ENCODE data around the gene IGFL2. TPM values are rescaled to one million over a fixed set of nuclear protein-coding genes. Genes with fewer than 3 reads are reported as not detected.

The IGFL2 gene
- total and polyA plus RNA-seq, 12 donors: 0.44 TPM; not detected in 11

- Histone ChIP-seq H3K36me3 (no peaks in the 10 kb centered on the region), H3K4me3 (no peak overlapping the region), H3K4me1 (no peaks in the 10 kb centered on the region), H3K27ac (no peak overlapping the region), H3K9me3 (peaks cover 0 to 5% (median 0%) of the 10 kb centered on the region in 11 donors), H3K27me3 (peaks cover 0 to 68% (median 31%) of the 10 kb centered on the region in 7 donors)
- intact Hi-C loops (cut with DNase I): no loop called here
- WGBS, 2 donors: 76 to 80% methylated on average over 9 of the region's 9 CpGs
- TF ChIP-seq CTCF (IDR thresholded peaks at IDR 0.05): no peak
- ATAC-seq (no peak), DNase-seq (no peak)
Observed at GRCh38 chr19:46115396-46116106, 32.5 kb upstream of the IGFL2 start.

GRCh38 chr19:46116121-46116520 lies 31.9 kb upstream of the IGFL2 start:
- WGBS, 2 donors: 72 to 74% methylated on average over 3 of the region's 3 CpGs
- ATAC-seq: no peak
- H3K27me3 ChIP-seq: peaks cover 0 to 68% (median 30%) of the 10 kb centered on the region in 7 donors

GRCh38 chr19:46118136-46118535 lies 29.9 kb upstream of the IGFL2 start:
- no peak overlapping the region for H3K27ac ChIP-seq
- peaks cover 0 to 5% (median 0%) of the 10 kb centered on the region in 11 donors for H3K9me3 ChIP-seq
- peaks cover 0 to 56% (median 10%) of the 10 kb centered on the region in 7 donors for H3K27me3 ChIP-seq
- H3K36me3 ChIP-seq: no peaks in the 10 kb centered on the region
- no peak for TF ChIP-seq CTCF (IDR thresholded peaks at IDR 0.05)
- DNase-seq: no peak
- no peak for ATAC-seq
- WGBS, 2 donors: 80 to 81% methylated on average over 3 of the region's 3 CpGs
- no peak overlapping the region for H3K4me3 ChIP-seq
- H3K4me1 ChIP-seq: peaks cover 0 to 7% (median 0%) of the 10 kb centered on the region in 9 donors
- intact Hi-C loops (cut with DNase I): no loop called here

More at GRCh38 chr19:46116121-46116520, 31.9 kb upstream of the IGFL2 start:
- Histone ChIP-seq H3K9me3 (peaks cover 0 to 5% (median 0%) of the 10 kb centered on the region in 11 donors), H3K27ac (no peak overlapping the region), H3K36me3 (no peaks in the 10 kb centered on the region), H3K4me1 (no peaks in the 10 kb centered on the region), H3K4me3 (no peak overlapping the region)
- no peak for DNase-seq
- no peak for TF ChIP-seq CTCF (IDR thresholded peaks at IDR 0.05)
- intact Hi-C loops (cut with DNase I): no loop called here

- no peak within 1 kb of the TSS for H3K4me3 ChIP-seq
- peaks cover 0 to 5% (median 0%) of the 10 kb centered on the region in 11 donors for H3K9me3 ChIP-seq
- H3K27ac ChIP-seq: no peak within 1 kb of the TSS
- no peak for TF ChIP-seq CTCF (IDR thresholded peaks at IDR 0.05)
- 89 to 94% methylated on average over 5 of the region's 5 CpGs for WGBS, 2 donors
- H3K36me3 ChIP-seq: no peaks in the 10 kb centered on the region
- peaks cover 0 to 7% (median 0%) of the 10 kb centered on the region in 9 donors for H3K4me1 ChIP-seq
- ATAC-seq: no peak
- DNase-seq: no peak
- H3K27me3 ChIP-seq: peaks cover 0 to 60% (median 0%) of the 10 kb centered on the region in 7 donors
- intact Hi-C loops (cut with DNase I): no loop called here
Observed at GRCh38 chr19:46124638-46125115, 23.4 kb upstream of the IGFL2 start, which contains the start of gene IGFL3. TSS of gene IGFL3 (minus strand) at chr19:46124688. CDS start at chr19:46124649, 39 bp downstream.
